Spinal cord (tissue), 10 donors: ENCODE measurements around the gene CPXM2. TPM values are rescaled to one million over a fixed set of nuclear protein-coding genes. Genes with fewer than 3 reads are reported as not detected.

Source experiments
- DNase-seq, 6 donors: peaks; one replicate each; pipeline versions ENCODE4 v3.0.0 to v3.0.0-alpha.2; 2013 to 2015; ENCODE audit warnings: low spot score in 6 of 6, low read depth in 4 of 6
- H3K27ac ChIP-seq: one replicate; pipeline ENCODE4 v1.5.1; 2013; ENCODE audit warnings: low read depth, low read length, control low read depth
- H3K27me3 ChIP-seq: one replicate; pipeline ENCODE4 v1.6.1; 2013; ENCODE audit warnings: low read length; ENCODE audit not compliant: control insufficient read depth, insufficient read depth
- H3K36me3 ChIP-seq: one replicate; pipeline ENCODE4 v1.6.1; 2013; ENCODE audit warnings: low read length; ENCODE audit not compliant: control insufficient read depth, insufficient read depth
- H3K4me1 ChIP-seq: one replicate; pipeline ENCODE4 v1.6.1; 2013; ENCODE audit warnings: low read length; ENCODE audit not compliant: control insufficient read depth, insufficient read depth
- H3K4me3 ChIP-seq: one replicate; pipeline ENCODE4 v1.5.1; 2013; ENCODE audit warnings: low read depth, low read length, control low read depth
- H3K9me3 ChIP-seq: one replicate; pipeline ENCODE4 v1.6.1; 2013; ENCODE audit warnings: low read length; ENCODE audit not compliant: control insufficient read depth, insufficient read depth
- WGBS: methylation state at CpG from one replicate; pipeline ENCODE4 v1.1.5; 2013; ENCODE audit warnings: missing lambda C conversion rate; ENCODE audit not compliant: insufficient coverage; 5-methylcytosine and 5-hydroxymethylcytosine counted together
- polyA plus RNA-seq, 2 donors: library from polyadenylated mRNA; unstranded; fragments of 120-200 nt; gene quantifications; one replicate each; pipeline ENCODE4 v1.2.1, GENCODE V29; 2013; ENCODE audit not compliant: insufficient read length in 2 of 2
- total RNA-seq, 2 donors: library from RNA; depleted of rRNA in 1 of 2; stranded (reverse); fragments of 120-200 nt in 1 of 2; fragments of >200 nt in 1 of 2; gene quantifications; one replicate each; pipeline versions ENCODE4 v1.2.3 to v1.2.4, GENCODE V29; 2013 to 2014
- donor health status: healthy.

The CPXM2 gene
- total and polyA plus RNA-seq, 4 donors, result 12.7 to 29.3 (median 25.0) TPM

DNA sequence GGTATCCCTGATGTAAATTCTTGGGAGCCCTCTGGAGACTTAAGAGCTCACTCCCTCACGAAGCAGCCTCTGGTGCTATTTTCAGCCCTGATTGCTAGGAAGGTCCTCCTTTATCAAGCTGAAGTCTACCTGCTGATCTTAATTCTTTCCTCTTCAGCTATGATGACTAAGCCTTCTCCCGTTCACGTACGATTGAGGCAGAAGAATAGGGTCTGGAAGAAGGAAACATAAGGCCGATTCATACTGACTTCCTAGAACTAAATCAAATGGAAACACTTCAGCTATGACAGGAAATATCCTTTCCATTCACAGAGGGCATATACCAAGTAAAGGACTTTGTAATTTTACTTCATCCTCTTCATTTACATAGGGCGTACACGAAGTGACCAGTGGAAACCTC is 107.0 kb downstream of the CPXM2 start:
- no peak for DNase-seq
- H3K27ac ChIP-seq, result no peak overlapping the region
- peaks cover 4% of the 10 kb centered on the region for H3K4me1 ChIP-seq
- H3K4me3 ChIP-seq, result no peak overlapping the region
- H3K27me3 ChIP-seq, result no peaks in the 10 kb centered on the region
- H3K9me3 ChIP-seq, result no peaks in the 10 kb centered on the region
- 97% methylated on average over 3 of the region's 7 CpGs for WGBS
- H3K36me3 ChIP-seq, result no peaks in the 10 kb centered on the region

DNA sequence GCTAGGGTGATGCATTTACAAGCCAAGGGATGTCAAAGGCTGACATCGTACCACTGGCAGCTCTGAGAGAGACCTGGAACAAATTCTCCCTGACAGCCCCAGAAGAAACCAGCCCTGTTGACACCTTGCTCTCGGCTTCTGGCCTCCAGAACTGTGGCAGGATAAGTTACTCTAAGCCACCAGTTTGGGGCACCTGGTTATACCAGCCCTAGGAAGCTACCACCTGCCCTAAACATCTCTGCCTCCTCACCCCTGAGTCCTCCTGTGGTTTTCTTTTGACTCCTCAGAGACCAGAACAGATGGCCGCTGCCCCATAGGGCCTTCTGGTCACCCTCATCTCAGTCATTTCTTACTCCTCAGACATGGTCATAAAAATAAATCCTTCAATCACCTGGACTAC is 107.4 kb downstream of the CPXM2 start:
- Histone ChIP-seq H3K36me3 (no peaks in the 10 kb centered on the region), H3K9me3 (no peaks in the 10 kb centered on the region), H3K4me3 (no peak overlapping the region), H3K4me1 (peaks cover 4% of the 10 kb centered on the region), H3K27ac (no peak overlapping the region), H3K27me3 (no peaks in the 10 kb centered on the region)
- no peak for DNase-seq
- 92% methylated on average over 3 of the region's 3 CpGs for WGBS

DNA sequence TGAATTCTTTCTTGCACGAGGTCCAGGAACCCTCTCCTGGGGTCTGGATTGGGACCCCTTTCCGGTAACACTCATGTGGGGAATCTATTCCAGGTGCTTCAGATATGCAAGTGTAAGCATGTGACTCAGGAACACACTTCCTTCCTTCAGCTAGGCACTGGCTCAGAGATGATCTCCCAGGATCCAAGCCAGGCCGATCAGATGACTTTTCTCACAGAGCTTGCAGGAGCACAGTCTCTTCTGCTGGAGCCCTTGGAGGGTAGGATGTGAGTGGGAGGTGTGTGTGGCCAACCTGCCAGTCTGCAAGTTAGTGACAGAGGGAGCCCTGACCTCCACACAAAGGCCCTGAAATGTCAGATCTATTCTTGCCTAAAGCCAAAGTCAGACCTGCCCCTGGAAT is 108.3 kb downstream of the CPXM2 start:
- H3K36me3 ChIP-seq, result no peaks in the 10 kb centered on the region
- peaks cover 4% of the 10 kb centered on the region for H3K4me1 ChIP-seq
- WGBS, result 94% methylated on average over 3 of the region's 3 CpGs
- H3K27ac ChIP-seq, result no peak overlapping the region
- H3K4me3 ChIP-seq, result no peak overlapping the region
- no peaks in the 10 kb centered on the region for H3K27me3 ChIP-seq
- DNase-seq, result no peak
- no peaks in the 10 kb centered on the region for H3K9me3 ChIP-seq

GRCh38 chr10:123782549-123782948 is 109.1 kb downstream of the CPXM2 start:
- Histone ChIP-seq H3K36me3 (no peaks in the 10 kb centered on the region), H3K27me3 (no peaks in the 10 kb centered on the region), H3K4me1 (peaks cover 4% of the 10 kb centered on the region), H3K4me3 (no peak overlapping the region), H3K27ac (no peak overlapping the region), H3K9me3 (no peaks in the 10 kb centered on the region)
- WGBS, result no CpG with 5 or more reads among the region's 5 CpGs
- DNase-seq, result no peak

DNA sequence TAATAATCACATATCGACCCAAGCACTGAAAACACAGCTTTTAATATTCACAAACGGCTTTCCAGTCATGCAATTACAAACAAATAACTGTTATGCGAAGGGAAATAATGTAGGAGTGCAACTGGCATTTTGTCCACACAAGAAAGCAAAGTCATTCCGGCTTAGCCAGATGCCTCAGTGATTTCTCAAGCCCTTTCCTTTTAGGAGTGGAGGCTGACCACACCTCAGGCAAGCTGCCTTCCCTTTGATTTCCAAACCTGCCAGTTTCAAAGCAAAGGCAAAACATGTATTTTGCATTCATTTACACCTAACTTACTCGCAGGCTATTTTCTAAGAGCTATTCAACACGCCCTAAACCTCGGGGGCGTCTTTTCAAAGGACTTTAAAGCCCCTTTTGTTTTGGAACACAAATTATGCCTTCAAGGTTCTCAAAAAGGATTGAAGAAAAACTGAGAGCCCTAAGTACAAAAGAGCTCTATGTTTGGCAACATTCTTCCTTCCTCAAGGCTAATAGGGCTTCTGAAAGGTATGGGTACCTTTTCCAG is 109.6 kb downstream of the CPXM2 start:
- no peak overlapping the region for H3K27ac ChIP-seq
- no peaks in the 10 kb centered on the region for H3K36me3 ChIP-seq
- no peak for DNase-seq
- H3K4me1 ChIP-seq, result peaks cover 4% of the 10 kb centered on the region
- H3K9me3 ChIP-seq, result no peaks in the 10 kb centered on the region
- 32% methylated on average over 7 of the region's 8 CpGs for WGBS
- H3K4me3 ChIP-seq, result no peak overlapping the region
- H3K27me3 ChIP-seq, result no peaks in the 10 kb centered on the region

DNA sequence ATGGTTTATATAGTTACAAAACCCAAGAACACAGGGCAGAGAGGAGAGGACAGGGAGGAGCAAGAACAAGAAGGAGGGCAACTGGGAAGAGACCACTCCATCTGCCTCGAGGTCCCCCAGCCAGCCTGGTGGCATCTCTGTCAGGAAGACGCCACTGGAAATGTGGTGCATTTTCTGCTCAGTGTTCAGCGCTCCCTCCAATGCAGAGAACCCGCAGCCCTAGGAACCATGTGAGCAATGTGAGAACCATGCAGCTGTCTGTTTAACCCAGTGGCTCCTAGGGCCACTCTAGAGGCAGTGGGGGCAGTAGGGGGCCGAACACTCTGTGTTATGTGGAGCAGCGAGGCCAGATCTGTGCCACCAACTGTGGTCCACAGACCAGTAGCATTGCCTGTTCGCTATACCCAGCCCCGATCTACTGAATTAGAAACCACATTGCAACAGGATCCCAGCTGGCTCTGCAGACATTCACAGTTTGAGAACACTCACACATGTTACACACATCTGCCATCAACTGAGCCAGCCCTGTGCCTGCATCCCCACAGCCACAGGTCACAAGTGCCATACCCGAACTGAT is 110.2 kb downstream of the CPXM2 start:
- H3K27me3 ChIP-seq, result no peaks in the 10 kb centered on the region
- no peak for DNase-seq
- 88% methylated on average over 9 of the region's 9 CpGs for WGBS
- peaks cover 4% of the 10 kb centered on the region for H3K4me1 ChIP-seq
- H3K4me3 ChIP-seq, result no peak overlapping the region
- H3K36me3 ChIP-seq, result no peaks in the 10 kb centered on the region
- H3K9me3 ChIP-seq, result no peaks in the 10 kb centered on the region
- no peak overlapping the region for H3K27ac ChIP-seq

GRCh38 chr10:123778719-123779517 is 112.7 kb downstream of the CPXM2 start:
- H3K27ac ChIP-seq, result no peak overlapping the region
- H3K4me3 ChIP-seq, result no peak overlapping the region
- H3K9me3 ChIP-seq, result no peaks in the 10 kb centered on the region
- no peaks in the 10 kb centered on the region for H3K27me3 ChIP-seq
- H3K4me1 ChIP-seq, result peaks cover 4% of the 10 kb centered on the region
- H3K36me3 ChIP-seq, result no peaks in the 10 kb centered on the region
- DNase-seq, result peak in 1 of 6 donors; percentile 38
- no CpG with 5 or more reads among the region's 7 CpGs for WGBS

DNA sequence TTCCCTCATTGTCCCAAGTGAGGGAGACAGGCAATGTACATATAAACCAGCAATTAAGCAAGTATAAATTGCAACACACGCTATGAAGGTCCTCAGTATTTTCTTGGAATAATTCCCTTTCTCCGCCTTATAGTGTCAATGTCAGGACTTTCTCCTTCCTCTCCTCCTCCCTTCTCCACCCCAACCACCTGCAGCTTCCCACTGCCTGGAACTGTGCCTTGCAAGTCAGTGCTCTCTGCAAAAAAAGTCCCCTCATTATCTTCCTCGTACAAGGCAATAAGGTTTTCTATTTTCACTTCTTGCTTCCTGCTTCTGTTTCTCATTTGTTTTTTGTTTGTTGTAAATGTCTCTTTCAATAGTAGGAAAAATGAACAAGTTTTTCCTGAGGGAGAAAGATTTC is 113.7 kb downstream of the CPXM2 start:
- H3K9me3 ChIP-seq, result no peaks in the 10 kb centered on the region
- no peak for DNase-seq
- 87% methylated on average over 2 of the region's 3 CpGs for WGBS
- H3K36me3 ChIP-seq, result no peaks in the 10 kb centered on the region
- H3K4me1 ChIP-seq, result peaks cover 4% of the 10 kb centered on the region
- no peak overlapping the region for H3K27ac ChIP-seq
- H3K27me3 ChIP-seq, result no peaks in the 10 kb centered on the region
- no peak overlapping the region for H3K4me3 ChIP-seq

DNA sequence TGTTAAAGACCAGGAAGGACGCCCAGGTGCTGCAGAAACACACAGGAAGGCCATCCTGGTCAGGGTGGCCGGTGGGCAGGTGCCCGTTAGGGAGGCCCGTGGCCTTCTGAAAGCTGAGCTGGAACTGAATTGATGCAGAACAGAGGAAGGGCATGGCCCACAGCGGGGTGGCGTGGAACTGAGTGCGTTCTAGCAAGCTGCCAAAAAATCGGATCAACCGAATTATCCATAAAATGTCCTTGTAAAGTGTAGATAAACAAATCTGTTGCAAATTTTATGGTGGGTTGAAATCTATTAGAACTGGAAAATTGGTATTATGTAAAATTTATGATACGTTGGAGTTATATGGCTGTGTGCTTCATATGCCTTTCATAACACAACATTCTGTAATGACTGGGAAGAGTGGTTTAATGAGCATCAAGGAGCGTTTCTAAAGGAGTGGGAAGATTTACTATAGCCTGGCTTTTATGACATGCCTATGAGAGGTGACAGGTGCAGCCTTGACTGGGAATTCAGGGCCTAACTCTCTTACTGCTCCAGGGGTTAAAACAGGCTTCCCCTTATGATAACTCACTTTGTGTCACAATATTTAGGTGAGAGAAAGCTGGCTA is 117.4 kb downstream of the CPXM2 start:
- Histone ChIP-seq H3K4me3 (no peak overlapping the region), H3K36me3 (no peaks in the 10 kb centered on the region), H3K27ac (no peak overlapping the region), H3K4me1 (no peaks in the 10 kb centered on the region), H3K27me3 (no peaks in the 10 kb centered on the region), H3K9me3 (no peaks in the 10 kb centered on the region)
- 87% methylated on average over 9 of the region's 11 CpGs for WGBS
- DNase-seq, result no peak
